WTC11 (cell line): Measurements from ENCODE around the gene CASQ2. TPM values are rescaled to one million over a fixed set of nuclear protein-coding genes. Genes with fewer than 3 reads are reported as not detected.

Experiments used
- ATAC-seq: fragments of 200-7000 bp; cut with Tn5 transposase; 2 replicates; pipeline ENCODE4 v1.10.0; 2021; ENCODE audit warnings: mild to moderate bottlenecking, moderate library complexity
- CTCF ChIA-PET: fragments of 300-600 bp; sonication (Branson Sonifier 250); formaldehyde crosslinking; loops from one replicate; lab custom pipeline; 2021; ENCODE audit warnings: antibody characterized with exemption; lab: Charles Lee
- POLR2A ChIA-PET: fragments of 350-600 bp; sonication (Branson Sonifier 250); formaldehyde crosslinking; loops from one replicate; lab custom pipeline; 2021; ENCODE audit warnings: antibody characterized with exemption; lab: Charles Lee
- DNase-seq: peaks from one replicate; pipeline ENCODE4 v3.0.0; 2021; ENCODE audit warnings: low spot score
- H3K27ac Mint-ChIP-seq: 2 replicates; pipeline ENCODE4 v1.8.0; 2021; ENCODE audit warnings: mixed read lengths
- H3K27me3 Mint-ChIP-seq: 2 replicates; pipeline ENCODE4 v1.8.0; 2021; ENCODE audit warnings: low read depth, mild to moderate bottlenecking, moderate library complexity, mixed read lengths
- H3K36me3 Mint-ChIP-seq: 2 replicates; pipeline ENCODE4 v1.8.0; 2021; ENCODE audit warnings: mixed read lengths
- H3K4me1 Mint-ChIP-seq: 2 replicates; pipeline ENCODE4 v1.8.0; 2022; ENCODE audit warnings: mixed read lengths
- H3K4me3 Mint-ChIP-seq: 2 replicates; pipeline ENCODE4 v1.8.0; 2021; ENCODE audit warnings: mild to moderate bottlenecking, moderate library complexity, mixed read lengths
- H3K9me3 Mint-ChIP-seq: 2 replicates; pipeline ENCODE4 v1.8.0; 2021; ENCODE audit warnings: mixed read lengths
- CREM ChIP-seq: sonication (generic); formaldehyde crosslinking; IDR thresholded peaks from 2 replicates; pipeline ENCODE4 v1.8.1; 2022; ENCODE audit warnings: mild to moderate bottlenecking, missing genetic modification reagents, moderate library complexity
- CTCF ChIP-seq: fragments of 200-600 bp; IDR thresholded peaks from 2 replicates; pipeline ENCODE4 v1.8.0; 2022; ENCODE audit warnings: antibody characterized with exemption
- E2F5 ChIP-seq: sonication (generic); formaldehyde crosslinking; IDR thresholded peaks from 2 replicates; pipeline ENCODE4 v1.8.1; 2022; ENCODE audit warnings: mild to moderate bottlenecking, moderate library complexity, missing genetic modification reagents
- ELF4 ChIP-seq: sonication (generic); formaldehyde crosslinking; IDR thresholded peaks from 2 replicates; pipeline ENCODE4 v1.8.1; 2022; ENCODE audit warnings: low read depth, mild to moderate bottlenecking, moderate library complexity, missing genetic modification reagents
- EMX1 ChIP-seq: fragments of 250-450 bp; sonication (Bioruptor Pico); IDR thresholded peaks from 2 replicates; pipeline ENCODE4 v1.8.0; 2021; ENCODE audit warnings: mild to moderate bottlenecking
- FOXJ3 ChIP-seq: sonication (generic); formaldehyde crosslinking; IDR thresholded peaks from 2 replicates; pipeline ENCODE4 v1.9.0; 2021; ENCODE audit warnings: missing genetic modification reagents, mild to moderate bottlenecking, borderline replicate concordance
- FOXP1 ChIP-seq: sonication (generic); formaldehyde crosslinking; IDR thresholded peaks from 2 replicates; pipeline ENCODE4 v1.8.0; 2022; ENCODE audit warnings: missing genetic modification reagents, mild to moderate bottlenecking, moderate library complexity, borderline replicate concordance
- FOXP4 ChIP-seq: sonication (generic); formaldehyde crosslinking; IDR thresholded peaks from 2 replicates; pipeline ENCODE4 v1.8.0; 2022; ENCODE audit warnings: mild to moderate bottlenecking, missing genetic modification reagents
- MLX ChIP-seq: sonication (generic); formaldehyde crosslinking; IDR thresholded peaks from 2 replicates; pipeline ENCODE4 v1.8.1; 2023; ENCODE audit warnings: mild to moderate bottlenecking, missing genetic modification reagents, moderate library complexity
- MXD4 ChIP-seq: fragments of 250-450 bp; sonication (Bioruptor Pico); IDR thresholded peaks from 2 replicates; pipeline ENCODE4 v1.8.0; 2021; ENCODE audit warnings: mild to moderate bottlenecking, moderate library complexity, borderline replicate concordance
- PRDM15 ChIP-seq: sonication (generic); formaldehyde crosslinking; IDR thresholded peaks from 2 replicates; pipeline ENCODE4 v1.8.0; 2022; ENCODE audit warnings: missing genetic modification reagents
- SOX15 ChIP-seq: fragments of 250-450 bp; sonication (Bioruptor Pico); IDR thresholded peaks from 2 replicates; pipeline ENCODE4 v1.9.0; 2021; ENCODE audit warnings: mild to moderate bottlenecking
- STAT6 ChIP-seq: sonication (generic); formaldehyde crosslinking; conservative IDR thresholded peaks from 2 replicates; pipeline ENCODE4 v1.8.1; 2023; ENCODE audit warnings: mild to moderate bottlenecking, low read depth, missing genetic modification reagents, moderate library complexity
- TCF7 ChIP-seq: sonication (generic); formaldehyde crosslinking; IDR thresholded peaks from 2 replicates; pipeline ENCODE4 v1.8.0; 2022; ENCODE audit warnings: mild to moderate bottlenecking, low read depth, missing genetic modification reagents, moderate library complexity
- TEAD4 ChIP-seq: sonication (generic); formaldehyde crosslinking; IDR thresholded peaks from 2 replicates; pipeline ENCODE4 v1.8.0; 2022; ENCODE audit warnings: mild to moderate bottlenecking, missing genetic modification reagents
- ZNF219 ChIP-seq: sonication (generic); formaldehyde crosslinking; IDR thresholded peaks from 2 replicates; pipeline ENCODE4 v1.8.0; 2023; ENCODE audit warnings: missing genetic modification reagents, mild to moderate bottlenecking, borderline replicate concordance
- ZNF281 ChIP-seq: sonication (generic); formaldehyde crosslinking; IDR thresholded peaks from 2 replicates; pipeline ENCODE4 v1.8.0; 2023; ENCODE audit warnings: mild to moderate bottlenecking, missing genetic modification reagents
- ZNF512 ChIP-seq: sonication (generic); formaldehyde crosslinking; IDR thresholded peaks from 2 replicates; pipeline ENCODE4 v1.8.1; 2022; ENCODE audit warnings: missing genetic modification reagents, borderline replicate concordance
- total RNA-seq: library from RNA; stranded (reverse); gene quantifications from 3 replicates; pipeline ENCODE4 v1.2.3, GENCODE V29; 2021

Gene CASQ2
- total RNA-seq, 1 experiment from 2014 or later = not detected

GRCh38 chr1:115655916-115656315 lies 112.6 kb downstream of the CASQ2 start (continued):
- TF ChIP-seq CTCF (no peak), EMX1 (CRISPR knock-in tag) (no peak), CREM (CRISPR knock-in tag) (no peak), FOXP1 (CRISPR knock-in tag) (no peak), ELF4 (CRISPR knock-in tag) (no peak), STAT6 (CRISPR knock-in tag) (no peak), TCF7 (CRISPR knock-in tag) (no peak), TEAD4 (CRISPR knock-in tag) (no peak), SOX15 (CRISPR knock-in tag) (no peak)

- H3K9me3 Mint-ChIP-seq = no peaks in the 10 kb centered on the region
- peaks cover 50% of the 10 kb centered on the region for H3K4me1 Mint-ChIP-seq
- CTCF ChIA-PET = interaction anchor here (1.4 to 1.7 kb wide), 2 partner anchors 51 to 63 kb away, joined by 3 to 11 read pairs; no protein-coding TSS in a partner anchor
- H3K36me3 Mint-ChIP-seq = peaks cover 27% of the 10 kb centered on the region
- H3K4me3 Mint-ChIP-seq = no peak overlapping the region
- H3K27ac Mint-ChIP-seq = peak overlapping the region; percentile 43
- POLR2A ChIA-PET = no interaction called here
- no peak for ATAC-seq
- H3K27me3 Mint-ChIP-seq = no peaks in the 10 kb centered on the region; the same call in 1 of the 2 replicates
- DNase-seq = no peak
- TF ChIP-seq MLX (CRISPR knock-in tag) = no peak
- no peak for TF ChIP-seq E2F5 (CRISPR knock-in tag)
- TF ChIP-seq ZNF219 = no peak
- no peak for TF ChIP-seq ZNF281 (CRISPR knock-in tag)
- no peak for TF ChIP-seq PRDM15
- no peak for TF ChIP-seq FOXJ3 (CRISPR knock-in tag)
- TF ChIP-seq FOXP4 (CRISPR knock-in tag) = no peak
- no peak for TF ChIP-seq ZNF512 (CRISPR knock-in tag)
- TF ChIP-seq MXD4 (CRISPR knock-in tag) = no peak
Measured at GRCh38 chr1:115655306-115655663, 113.2 kb downstream of the CASQ2 start.
